Measurements from ENCODE around the gene MC1R.
"Not testable (repeated sequence)": the region's sequence is repeated elsewhere in the genome, so short reads cannot be mapped to it uniquely, and the experiment has no call there.

DNA sequence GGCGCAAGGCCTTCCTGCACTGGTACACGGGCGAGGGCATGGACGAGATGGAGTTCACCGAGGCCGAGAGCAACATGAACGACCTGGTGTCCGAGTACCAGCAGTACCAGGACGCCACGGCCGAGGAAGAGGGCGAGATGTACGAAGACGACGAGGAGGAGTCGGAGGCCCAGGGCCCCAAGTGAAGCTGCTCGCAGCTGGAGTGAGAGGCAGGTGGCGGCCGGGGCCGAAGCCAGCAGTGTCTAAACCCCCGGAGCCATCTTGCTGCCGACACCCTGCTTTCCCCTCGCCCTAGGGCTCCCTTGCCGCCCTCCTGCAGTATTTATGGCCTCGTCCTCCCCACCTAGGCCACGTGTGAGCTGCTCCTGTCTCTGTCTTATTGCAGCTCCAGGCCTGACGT, 17.0 kb downstream of the MC1R start:
- not testable (repeated sequence) for TF ChIP-seq POLR2AphosphoS5, POLR2A, EP300 (IDR thresholded peaks at IDR 0.05)
- TF ChIP-seq, protein P1, sequence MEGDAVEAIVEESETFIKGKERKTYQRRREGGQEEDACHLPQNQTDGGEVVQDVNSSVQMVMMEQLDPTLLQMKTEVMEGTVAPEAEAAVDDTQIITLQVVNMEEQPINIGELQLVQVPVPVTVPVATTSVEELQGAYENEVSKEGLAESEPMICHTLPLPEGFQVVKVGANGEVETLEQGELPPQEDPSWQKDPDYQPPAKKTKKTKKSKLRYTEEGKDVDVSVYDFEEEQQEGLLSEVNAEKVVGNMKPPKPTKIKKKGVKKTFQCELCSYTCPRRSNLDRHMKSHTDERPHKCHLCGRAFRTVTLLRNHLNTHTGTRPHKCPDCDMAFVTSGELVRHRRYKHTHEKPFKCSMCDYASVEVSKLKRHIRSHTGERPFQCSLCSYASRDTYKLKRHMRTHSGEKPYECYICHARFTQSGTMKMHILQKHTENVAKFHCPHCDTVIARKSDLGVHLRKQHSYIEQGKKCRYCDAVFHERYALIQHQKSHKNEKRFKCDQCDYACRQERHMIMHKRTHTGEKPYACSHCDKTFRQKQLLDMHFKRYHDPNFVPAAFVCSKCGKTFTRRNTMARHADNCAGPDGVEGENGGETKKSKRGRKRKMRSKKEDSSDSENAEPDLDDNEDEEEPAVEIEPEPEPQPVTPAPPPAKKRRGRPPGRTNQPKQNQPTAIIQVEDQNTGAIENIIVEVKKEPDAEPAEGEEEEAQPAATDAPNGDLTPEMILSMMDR (IDR thresholded peaks at IDR 0.05), result not testable (repeated sequence)
